ENCODE data around the gene NOL9. TPM values are rescaled to one million over a fixed set of nuclear protein-coding genes. Genes with fewer than 3 reads are reported as not detected.

The NOL9 gene
- total and polyA plus RNA-seq, 4 donors = 3.4 to 29.4 (median 16.7) TPM

DNA sequence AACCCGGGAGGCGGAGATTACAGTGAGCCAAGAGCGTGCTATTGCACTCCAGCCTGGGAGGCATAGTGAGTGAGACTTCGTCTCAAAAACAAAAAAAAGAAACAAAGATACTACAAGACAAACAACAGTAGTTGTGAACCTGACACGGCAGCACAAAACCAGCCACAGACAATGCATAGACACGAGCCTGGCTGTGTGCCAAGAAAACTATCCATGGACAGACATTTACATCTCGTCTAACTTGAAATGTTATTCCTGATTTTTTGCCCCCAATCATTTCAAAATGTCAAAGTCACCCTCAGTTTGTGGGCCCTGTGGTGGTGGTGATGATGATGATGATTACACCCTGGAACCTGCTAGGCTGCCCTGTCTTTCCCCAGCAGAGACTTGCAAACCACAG, 42.0 kb upstream of the NOL9 start:
- peaks cover 0 to 9% (median 7%) of the 10 kb centered on the region in 5 donors for H3K4me1 ChIP-seq (ENCODE audit: control insufficient read depth in 5 of 5, insufficient read depth in 5 of 5, low read length in 5 of 5)
- ATAC-seq (ENCODE audit: insufficient read depth, low FRiP score) (no peak), DNase-seq (no peak)
- H3K27me3 ChIP-seq (ENCODE audit: control insufficient read depth in 3 of 3, insufficient read depth in 3 of 3, low read length in 2 of 3) = no peaks in the 10 kb centered on the region
- WGBS, 2 donors = 72 to 74% methylated on average over 7 of the region's 7 CpGs
- no peak overlapping the region for H3K9ac ChIP-seq (ENCODE audit: insufficient read depth in 1 of 2, low read length in 2 of 2)
- no peak overlapping the region for H3K27ac ChIP-seq (ENCODE audit: low read depth in 1 of 2, low read length in 1 of 2)
- peaks cover 0 to 60% (median 28%) of the 10 kb centered on the region in 4 donors for H3K36me3 ChIP-seq (ENCODE audit: control insufficient read depth in 4 of 4, insufficient read depth in 4 of 4, low read length in 4 of 4)
- H3K9me3 ChIP-seq (ENCODE audit: control insufficient read depth in 4 of 4, insufficient read depth in 3 of 4, low read length in 3 of 4) = no peaks in the 10 kb centered on the region
- TF ChIP-seq, protein P1, sequence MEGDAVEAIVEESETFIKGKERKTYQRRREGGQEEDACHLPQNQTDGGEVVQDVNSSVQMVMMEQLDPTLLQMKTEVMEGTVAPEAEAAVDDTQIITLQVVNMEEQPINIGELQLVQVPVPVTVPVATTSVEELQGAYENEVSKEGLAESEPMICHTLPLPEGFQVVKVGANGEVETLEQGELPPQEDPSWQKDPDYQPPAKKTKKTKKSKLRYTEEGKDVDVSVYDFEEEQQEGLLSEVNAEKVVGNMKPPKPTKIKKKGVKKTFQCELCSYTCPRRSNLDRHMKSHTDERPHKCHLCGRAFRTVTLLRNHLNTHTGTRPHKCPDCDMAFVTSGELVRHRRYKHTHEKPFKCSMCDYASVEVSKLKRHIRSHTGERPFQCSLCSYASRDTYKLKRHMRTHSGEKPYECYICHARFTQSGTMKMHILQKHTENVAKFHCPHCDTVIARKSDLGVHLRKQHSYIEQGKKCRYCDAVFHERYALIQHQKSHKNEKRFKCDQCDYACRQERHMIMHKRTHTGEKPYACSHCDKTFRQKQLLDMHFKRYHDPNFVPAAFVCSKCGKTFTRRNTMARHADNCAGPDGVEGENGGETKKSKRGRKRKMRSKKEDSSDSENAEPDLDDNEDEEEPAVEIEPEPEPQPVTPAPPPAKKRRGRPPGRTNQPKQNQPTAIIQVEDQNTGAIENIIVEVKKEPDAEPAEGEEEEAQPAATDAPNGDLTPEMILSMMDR (IDR thresholded peaks at IDR 0.05; ENCODE audit: control extremely low read depth, extremely low read depth) = no peak
- H3K4me3 ChIP-seq = no peak overlapping the region

- 85 to 93% methylated on average over 11 of the region's 11 CpGs for WGBS, 2 donors
- DNase-seq = no peak
- Histone ChIP-seq H3K36me3 (ENCODE audit: control insufficient read depth in 4 of 4, insufficient read depth in 4 of 4, low read length in 4 of 4) (peaks cover 0 to 65% (median 33%) of the 10 kb centered on the region in 4 donors), H3K27ac (ENCODE audit: low read depth in 1 of 2, low read length in 1 of 2) (no peak overlapping the region), H3K4me3 (no peak overlapping the region), H3K9me3 (ENCODE audit: control insufficient read depth in 4 of 4, insufficient read depth in 3 of 4, low read length in 3 of 4) (no peaks in the 10 kb centered on the region), H3K4me1 (ENCODE audit: control insufficient read depth in 5 of 5, insufficient read depth in 5 of 5, low read length in 5 of 5) (peaks cover 0 to 11% (median 2%) of the 10 kb centered on the region in 5 donors), H3K27me3 (ENCODE audit: control insufficient read depth in 3 of 3, insufficient read depth in 3 of 3, low read length in 2 of 3) (no peaks in the 10 kb centered on the region), H3K9ac (ENCODE audit: insufficient read depth in 1 of 2, low read length in 2 of 2) (no peak overlapping the region)
- ATAC-seq (ENCODE audit: insufficient read depth, low FRiP score) = no peak
- TF ChIP-seq, protein P1 (IDR thresholded peaks at IDR 0.05; ENCODE audit: control extremely low read depth, extremely low read depth) = no peak
These were observed 40.8 kb upstream of the NOL9 start for GRCh38 chr1:6594977-6595740.

- 95 to 96% methylated on average over 15 of the region's 15 CpGs for WGBS, 2 donors
- DNase-seq (no peak), ATAC-seq (ENCODE audit: insufficient read depth, low FRiP score) (no peak)
- Histone ChIP-seq H3K4me3 (no peak overlapping the region), H3K36me3 (ENCODE audit: control insufficient read depth in 4 of 4, insufficient read depth in 4 of 4, low read length in 4 of 4) (peaks cover 0 to 71% (median 35%) of the 10 kb centered on the region in 4 donors), H3K4me1 (ENCODE audit: control insufficient read depth in 5 of 5, insufficient read depth in 5 of 5, low read length in 5 of 5) (peaks cover 0 to 2% (median 0%) of the 10 kb centered on the region in 5 donors), H3K27ac (ENCODE audit: low read depth in 1 of 2, low read length in 1 of 2) (no peak overlapping the region), H3K9me3 (ENCODE audit: control insufficient read depth in 4 of 4, insufficient read depth in 3 of 4, low read length in 3 of 4) (no peaks in the 10 kb centered on the region), H3K9ac (ENCODE audit: insufficient read depth in 1 of 2, low read length in 2 of 2) (no peak overlapping the region), H3K27me3 (ENCODE audit: control insufficient read depth in 3 of 3, insufficient read depth in 3 of 3, low read length in 2 of 3) (no peaks in the 10 kb centered on the region)
- TF ChIP-seq, protein P1 (IDR thresholded peaks at IDR 0.05; ENCODE audit: control extremely low read depth, extremely low read depth) = no peak
These were observed 39.5 kb upstream of the NOL9 start for GRCh38 chr1:6593810-6594209.

Measured in lung (tissue), 12 donors.